GM18526 (cell line): ENCODE data around the gene IL17RC.

Source experiments
- POLR2A ChIP-seq: IDR thresholded peaks from 3 replicates; pipeline ENCODE4 v1.6.1; 2011; ENCODE audit not compliant: insufficient read length; ENCODE audit errors: extremely low read depth

Gene IL17RC

GRCh38 chr3:9934993-9935392, 18.1 kb downstream of the IL17RC start:
- TF ChIP-seq POLR2A, result no peak

- TF ChIP-seq POLR2A, result no peak
These were observed 19.1 kb downstream of the IL17RC start for GRCh38 chr3:9935966-9936510.

GRCh38 chr3:9937486-9938238, 20.8 kb downstream of the IL17RC start:
- TF ChIP-seq POLR2A, result no peak

GRCh38 chr3:9938966-9939365, 22.1 kb downstream of the IL17RC start:
- TF ChIP-seq POLR2A, result no peak

- TF ChIP-seq POLR2A, result no peak
These were observed 23.8 kb downstream of the IL17RC start for GRCh38 chr3:9940746-9941145.

GRCh38 chr3:9942164-9942563, 25.3 kb downstream of the IL17RC start:
- no peak for TF ChIP-seq POLR2A

GRCh38 chr3:9942934-9943690, 26.2 kb downstream of the IL17RC start:
- no peak for TF ChIP-seq POLR2A

GRCh38 chr3:9944271-9944670, 27.4 kb downstream of the IL17RC start:
- no peak for TF ChIP-seq POLR2A

GRCh38 chr3:9945358-9945757, 28.5 kb downstream of the IL17RC start:
- TF ChIP-seq POLR2A, result no peak

GRCh38 chr3:9946112-9947024, 29.5 kb downstream of the IL17RC start:
- TF ChIP-seq POLR2A, result peak; percentile 55

GRCh38 chr3:9947025-9947995, 30.4 kb downstream of the IL17RC start:
- TF ChIP-seq POLR2A, result no peak

- TF ChIP-seq POLR2A, result no peak
These were observed 31.7 kb downstream of the IL17RC start for GRCh38 chr3:9948586-9948985.

- no peak for TF ChIP-seq POLR2A
These were observed 32.2 kb downstream of the IL17RC start for GRCh38 chr3:9949115-9949514.

- no peak for TF ChIP-seq POLR2A
These were observed 32.7 kb downstream of the IL17RC start for GRCh38 chr3:9949626-9950025.

GRCh38 chr3:9951126-9951525, 34.2 kb downstream of the IL17RC start:
- no peak for TF ChIP-seq POLR2A

- TF ChIP-seq POLR2A, result no peak
These were observed 34.7 kb downstream of the IL17RC start for GRCh38 chr3:9951598-9951961.
